ENCODE data around the gene HDAC9. TPM values are rescaled to one million over a fixed set of nuclear protein-coding genes. Genes with fewer than 3 reads are reported as not detected.

HDAC9 gene
- total and polyA plus RNA-seq, 12 donors: 2.6 to 23.1 (median 7.5) TPM

GRCh38 chr7:18521945-18522566, 26.5 kb downstream of the HDAC9 start:
- Histone ChIP-seq H3K4me3 (no peak overlapping the region), H3K36me3 (replicated peaks in 1 of 2) (no peaks in the 10 kb centered on the region), H3K9me3 (replicated peaks in 1 of 3) (no peaks in the 10 kb centered on the region), H3K27me3 (no peaks in the 10 kb centered on the region), H3K4me1 (replicated peaks in 1 of 2) (no peaks in the 10 kb centered on the region), H3K27ac (no peak overlapping the region)
- TF ChIP-seq POLR2A (IDR thresholded peaks at IDR 0.05) (no peak), CTCF (IDR thresholded peaks at IDR 0.05) (no peak)
- intact Hi-C loops (cut with DNase I): no loop called here
- DNase-seq: no peak
- WGBS, 4 donors: 76 to 84% (median 78%) methylated on average over 5 of the region's 5 CpGs

- TF ChIP-seq CTCF (IDR thresholded peaks at IDR 0.05) (no peak), POLR2A (IDR thresholded peaks at IDR 0.05) (no peak)
- no peak overlapping the region for H3K4me3 ChIP-seq
- DNase-seq: no peak
- 80 to 83% (median 80%) methylated on average over 3 of the region's 3 CpGs for WGBS, 4 donors
- H3K27me3 ChIP-seq: no peaks in the 10 kb centered on the region
- H3K36me3 ChIP-seq (replicated peaks in 1 of 2): no peaks in the 10 kb centered on the region
- intact Hi-C loops (cut with DNase I): no loop called here
- peaks cover 0 to 4% (median 0%) of the 10 kb centered on the region in 3 donors for H3K9me3 ChIP-seq (replicated peaks in 1 of 3)
- H3K27ac ChIP-seq: no peak overlapping the region
- H3K4me1 ChIP-seq (replicated peaks in 1 of 2): no peaks in the 10 kb centered on the region
Observed at GRCh38 chr7:18524248-18524647, 28.7 kb downstream of the HDAC9 start.

GRCh38 chr7:18526368-18526878, 30.9 kb downstream of the HDAC9 start:
- H3K27ac ChIP-seq: no peak overlapping the region
- no peaks in the 10 kb centered on the region for H3K36me3 ChIP-seq (replicated peaks in 1 of 2)
- no peak for DNase-seq
- no peak overlapping the region for H3K4me3 ChIP-seq
- TF ChIP-seq POLR2A (IDR thresholded peaks at IDR 0.05): no peak
- H3K27me3 ChIP-seq: no peaks in the 10 kb centered on the region
- intact Hi-C loops (cut with DNase I): no loop called here
- no peaks in the 10 kb centered on the region for H3K4me1 ChIP-seq (replicated peaks in 1 of 2)
- peaks cover 0 to 4% (median 0%) of the 10 kb centered on the region in 3 donors for H3K9me3 ChIP-seq (replicated peaks in 1 of 3)

DNA sequence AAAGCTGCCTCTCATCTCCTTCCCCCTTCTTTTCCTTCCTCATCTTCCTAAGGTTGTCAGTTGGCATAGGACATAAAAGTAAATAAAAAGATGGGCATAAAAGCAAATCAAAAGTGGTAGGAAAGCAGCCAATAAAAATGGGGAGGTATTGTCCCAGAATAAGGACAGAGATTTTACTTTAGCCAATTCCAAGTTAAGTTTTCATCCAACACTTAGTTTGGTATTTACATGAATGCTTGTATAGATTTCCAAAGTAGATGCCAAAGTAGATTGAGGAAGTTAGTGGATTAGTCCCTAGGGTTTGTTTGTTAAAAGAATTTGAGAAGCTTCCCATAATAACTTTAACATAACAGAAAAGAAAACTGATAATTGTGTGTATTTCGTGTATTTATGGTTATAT, 33.7 kb downstream of the HDAC9 start:
- TF ChIP-seq CTCF (IDR thresholded peaks at IDR 0.05) (no peak), POLR2A (IDR thresholded peaks at IDR 0.05) (no peak)
- Histone ChIP-seq H3K27me3 (no peaks in the 10 kb centered on the region), H3K27ac (no peak overlapping the region), H3K9me3 (replicated peaks in 1 of 3) (peaks cover 0 to 4% (median 0%) of the 10 kb centered on the region in 3 donors), H3K36me3 (replicated peaks in 1 of 2) (no peaks in the 10 kb centered on the region), H3K4me3 (no peak overlapping the region), H3K4me1 (replicated peaks in 1 of 2) (no peaks in the 10 kb centered on the region)
- intact Hi-C loops (cut with DNase I): no loop called here
- WGBS, 4 donors: 64 to 86% (median 73%) methylated on average over 1 of the region's 1 CpG
- no peak for DNase-seq

All from adrenal gland (tissue), 12 donors.